HepG2 (cell line): ENCODE results near the gene FBXO5. TPM values are rescaled to one million over a fixed set of nuclear protein-coding genes. Genes with fewer than 3 reads are reported as not detected.

Experiments used
- BRF2 ChIP-seq: sonication (generic); formaldehyde crosslinking; IDR thresholded peaks from 2 replicates; pipeline ENCODE4 v1.8.1; 2022; ENCODE audit warnings: mild to moderate bottlenecking, missing genetic modification reagents
- CEBPG ChIP-seq: IDR thresholded peaks from 2 replicates; pipeline ENCODE4 v1.6.1; 2016
- CERS6 ChIP-seq: sonication (generic); formaldehyde crosslinking; IDR thresholded peaks from 2 replicates; pipeline ENCODE4 v1.5.0; 2020; ENCODE audit warnings: missing genetic modification reagents
- CSRNP1 ChIP-seq: sonication (generic); formaldehyde crosslinking; IDR thresholded peaks from 2 replicates; pipeline ENCODE4 v1.8.1; 2023; ENCODE audit warnings: mild to moderate bottlenecking, missing genetic modification reagents
- MBD4 ChIP-seq: IDR thresholded peaks from 2 replicates; pipeline ENCODE4 v1.6.1; 2012; ENCODE audit warnings: low read length, inconsistent platforms, borderline replicate concordance
- PHF20 ChIP-seq: sonication (generic); formaldehyde crosslinking; IDR thresholded peaks from 2 replicates; pipeline ENCODE4 v1.5.0; 2020; ENCODE audit warnings: mild to moderate bottlenecking, missing genetic modification reagents
- RNF219 ChIP-seq: sonication (generic); formaldehyde crosslinking; IDR thresholded peaks from 2 replicates; pipeline ENCODE4 v1.5.0; 2020; ENCODE audit warnings: mild to moderate bottlenecking, missing genetic modification reagents
- TGIF2 ChIP-seq: IDR thresholded peaks from 2 replicates; pipeline ENCODE4 v1.6.1; 2016; ENCODE audit warnings: control low read depth, missing compliant biosample characterization
- THAP11 ChIP-seq: IDR thresholded peaks from 2 replicates; pipeline ENCODE4 v1.6.1; 2016; ENCODE audit warnings: missing biosample characterization, missing genetic modification reagents
- ZHX1 ChIP-seq: sonication (generic); formaldehyde crosslinking; IDR thresholded peaks from 2 replicates; pipeline ENCODE4 v1.8.1; 2022; ENCODE audit warnings: low read depth, mild to moderate bottlenecking, missing genetic modification reagents
- ZNF329 ChIP-seq: sonication (generic); formaldehyde crosslinking; IDR thresholded peaks from 2 replicates; pipeline ENCODE4 v1.9.0; 2021; ENCODE audit warnings: low read depth, mild to moderate bottlenecking, missing genetic modification reagents
- ZNF441 ChIP-seq: sonication (generic); formaldehyde crosslinking; IDR thresholded peaks from 2 replicates; pipeline ENCODE4 v1.7.0; 2021; ENCODE audit warnings: missing genetic modification reagents, borderline replicate concordance
- ZNF543 ChIP-seq: sonication (generic); formaldehyde crosslinking; IDR thresholded peaks from 2 replicates; pipeline ENCODE4 v1.4.0; 2020; ENCODE audit warnings: mild to moderate bottlenecking, missing genetic modification reagents
- polyA plus RNA-seq, 8 experiments: library from polyadenylated mRNA; depleted of rRNA in 3 of 8; stranded (reverse) in 7 of 8; unstranded in 1 of 8; fragments of >200 nt; fragmentation: Illumina TruSeq in 4 of 8; extraction: Trizol in 4 of 8; gene quantifications; 2 replicates each; pipeline versions ENCODE4 v1.2.1 to v1.2.3, GENCODE V29; 2011 to 2016; ENCODE audit warnings: low read depth in 4 of 8, missing spikeins in 1 of 8, mixed read lengths in 1 of 8; ENCODE audit not compliant: insufficient read depth in 1 of 8
- total RNA-seq, 5 experiments: library from RNA; depleted of rRNA; stranded (reverse); fragments of >200 nt; fragmentation: Illumina TruSeq; extraction: Trizol; gene quantifications; 2 replicates each; pipeline ENCODE4 v1.2.3, GENCODE V29; 2016; ENCODE audit warnings: low read depth in 1 of 5

FBXO5 gene
- total and polyA plus RNA-seq, 2 of the 13 experiments (the other 11 are each of a cell fraction or from before 2014, with no cell fraction given): 15.8 to 41.5 TPM

GRCh38 chr6:152982904-152983636 is at the start of gene FBXO5 (continued):
- TF ChIP-seq CERS6 (CRISPR knock-in tag) (peak; percentile 56; the same call in 1 of the 2 replicates), BRF2 (CRISPR knock-in tag) (peak; percentile 82; the same call in 1 of the 2 replicates), ZNF441 (CRISPR knock-in tag) (peak; percentile 88), CEBPG (CRISPR knock-in tag) (0 out of 2 replicates have a peak, but pooled peaks have one; percentile 31), ZHX1 (CRISPR knock-in tag) (peak; percentile 50; the same call in 1 of the 2 replicates), PHF20 (peak; percentile 75), ZNF329 (CRISPR knock-in tag) (0 out of 2 replicates have a peak, but pooled peaks have one; percentile 37), RNF219 (peak; percentile 93; the same call in 1 of the 2 replicates), TGIF2 (CRISPR knock-in tag) (peak; percentile 97), CSRNP1 (CRISPR knock-in tag) (peak; percentile 68), ZNF543 (CRISPR knock-in tag) (peak; percentile 95), MBD4 (no peak), THAP11 (CRISPR knock-in tag) (peak; percentile 79)
